Endodermal cell (in vitro differentiated cells): ENCODE data around the gene MAB21L3. TPM values are rescaled to one million over a fixed set of nuclear protein-coding genes. Genes with fewer than 3 reads are reported as not detected.

ENCODE experiments used
- DNase-seq: peaks from one replicate; pipeline ENCODE4 v3.0.0-alpha.2; 2017
- H3K27ac ChIP-seq: 2 replicates; pipeline ENCODE4 v1.5.1; 2013; ENCODE audit warnings: mild to moderate bottlenecking, low read depth, low read length, moderate library complexity
- H3K27me3 ChIP-seq: 2 replicates; pipeline ENCODE4 v1.6.1; 2013; ENCODE audit warnings: mild to moderate bottlenecking, low read length, moderate library complexity; ENCODE audit not compliant: insufficient read depth, control insufficient read depth, poor library complexity, severe bottlenecking
- H3K36me3 ChIP-seq: 2 replicates; pipeline ENCODE4 v1.7.0; 2013; ENCODE audit warnings: mild to moderate bottlenecking, low read length, moderate library complexity; ENCODE audit not compliant: control insufficient read depth, insufficient read depth
- H3K4me1 ChIP-seq: one replicate; pipeline ENCODE4 v1.7.0; 2013; ENCODE audit warnings: low read length; ENCODE audit not compliant: control insufficient read depth, insufficient read depth
- H3K4me3 ChIP-seq: 2 replicates; pipeline ENCODE4 v1.5.1; 2013; ENCODE audit warnings: mild to moderate bottlenecking, low read length, moderate library complexity
- H3K9ac ChIP-seq: 2 replicates; pipeline ENCODE4 v1.6.1; 2013; ENCODE audit warnings: mild to moderate bottlenecking, low read length, moderate library complexity; ENCODE audit not compliant: poor library complexity, severe bottlenecking; ENCODE audit errors: extremely low read depth
- H3K9me3 ChIP-seq: 2 replicates; pipeline ENCODE4 v1.6.1; 2013; ENCODE audit warnings: mild to moderate bottlenecking, low read length, moderate library complexity; ENCODE audit not compliant: control insufficient read depth
- H3K27ac Mint-ChIP-seq: 2 replicates; pipeline ENCODE4 v1.8.0; 2020; ENCODE audit warnings: mixed read lengths
- H3K27me3 Mint-ChIP-seq: 2 replicates; pipeline ENCODE4 v1.8.0; 2021; ENCODE audit warnings: mild to moderate bottlenecking, mixed read lengths; ENCODE audit not compliant: insufficient read depth
- H3K36me3 Mint-ChIP-seq: 2 replicates; pipeline ENCODE4 v1.8.0; 2020; ENCODE audit warnings: low read depth, mixed read lengths
- H3K4me1 Mint-ChIP-seq: 2 replicates; pipeline ENCODE4 v1.8.0; 2020; ENCODE audit warnings: mixed read lengths
- H3K4me3 Mint-ChIP-seq: 2 replicates; pipeline ENCODE4 v1.8.0; 2020; ENCODE audit warnings: mild to moderate bottlenecking, moderate library complexity, mixed read lengths
- H3K9me3 Mint-ChIP-seq: 2 replicates; pipeline ENCODE4 v1.8.0; 2020; ENCODE audit warnings: mild to moderate bottlenecking, mixed read lengths
- CTCF ChIP-seq: fragments of 200-600 bp; sonication (generic); conservative IDR thresholded peaks from 2 replicates; pipeline ENCODE4 v1.5.0; 2021; ENCODE audit warnings: antibody characterized with exemption, mild to moderate bottlenecking
- WGBS, 2 experiments: methylation state at CpG; one replicate each; pipeline versions ENCODE4 v1.1.5 to v1.1.7; 2013; ENCODE audit warnings: missing lambda C conversion rate in 2 of 2, mixed read lengths in 1 of 2; ENCODE audit not compliant: insufficient coverage in 1 of 2, insufficient read length in 1 of 2; 5-methylcytosine and 5-hydroxymethylcytosine counted together
- total RNA-seq, 2 donors: library from RNA; stranded (reverse); fragmentation: NEBNext Ultra II Directional in 1 of 2; extraction: Animal tissue kit (Norgen Biotek cat#: 25700) in 1 of 2; gene quantifications; 2 replicates in 1 of 2; 3 replicates in 1 of 2; pipeline ENCODE4 v1.2.1, GENCODE V29; 2021

The MAB21L3 gene
- total RNA-seq, 2 donors from 2014 or later, result 0.09 TPM; not detected in 1

GRCh38 chr1:116177861-116178260, 66.7 kb downstream of the MAB21L3 start:
- no peak for TF ChIP-seq CTCF
- H3K4me3 Mint-ChIP-seq, result no peak overlapping the region
- peaks cover 14% of the 10 kb centered on the region for H3K27me3 ChIP-seq

GRCh38 chr1:116178837-116179236, 67.6 kb downstream of the MAB21L3 start:
- Mint-ChIP-seq H3K27ac (no peak overlapping the region), H3K27me3 (peaks cover 15% of the 10 kb centered on the region), H3K4me1 (no peaks in the 10 kb centered on the region), H3K36me3 (no peaks in the 10 kb centered on the region), H3K9me3 (no peaks in the 10 kb centered on the region), H3K4me3 (no peak overlapping the region)
- Histone ChIP-seq H3K9me3 (no peaks in the 10 kb centered on the region), H3K27ac (no peak overlapping the region), H3K27me3 (peaks cover 10% of the 10 kb centered on the region), H3K4me1 (no peaks in the 10 kb centered on the region), H3K36me3 (no peaks in the 10 kb centered on the region), H3K4me3 (no peak overlapping the region), H3K9ac (no peak overlapping the region)
- TF ChIP-seq CTCF, result no peak
- DNase-seq, result no peak
- 89% methylated on average over 1 of the region's 1 CpG; no CpG with 5 or more reads in 1 of the 2 experiments for WGBS, 2 experiments

More at GRCh38 chr1:116177861-116178260, 66.7 kb downstream of the MAB21L3 start:
- Mint-ChIP-seq H3K27me3 (peaks cover 6% of the 10 kb centered on the region), H3K4me1 (peaks cover under 1% of the 10 kb centered on the region), H3K9me3 (no peaks in the 10 kb centered on the region), H3K27ac (no peak overlapping the region), H3K36me3 (no peaks in the 10 kb centered on the region)
- Histone ChIP-seq H3K4me1 (no peaks in the 10 kb centered on the region), H3K9ac (no peak overlapping the region), H3K27ac (no peak overlapping the region), H3K4me3 (no peak overlapping the region), H3K36me3 (no peaks in the 10 kb centered on the region), H3K9me3 (no peaks in the 10 kb centered on the region)
- 83 to 94% methylated on average over 1 to 3 of the region's 3 CpGs for WGBS, 2 experiments
- DNase-seq, result no peak

- Histone ChIP-seq H3K4me3 (no peak overlapping the region), H3K27me3 (peaks cover 6% of the 10 kb centered on the region), H3K36me3 (no peaks in the 10 kb centered on the region), H3K27ac (no peak overlapping the region), H3K9ac (no peak overlapping the region), H3K9me3 (no peaks in the 10 kb centered on the region), H3K4me1 (no peaks in the 10 kb centered on the region)
- no peaks in the 10 kb centered on the region for H3K36me3 Mint-ChIP-seq
- no peak for TF ChIP-seq CTCF
- H3K4me3 Mint-ChIP-seq, result no peak overlapping the region
- H3K27me3 Mint-ChIP-seq, result peaks cover 16% of the 10 kb centered on the region
- H3K9me3 Mint-ChIP-seq, result no peaks in the 10 kb centered on the region
- WGBS, 2 experiments, result 77 to 89% methylated on average over 2 of the region's 2 CpGs
- H3K4me1 Mint-ChIP-seq, result no peaks in the 10 kb centered on the region
- DNase-seq, result no peak
- no peak overlapping the region for H3K27ac Mint-ChIP-seq
These were observed 68.2 kb downstream of the MAB21L3 start for GRCh38 chr1:116179419-116179818.
